Jurkat, Clone E6-1 (cell line): ENCODE results near the gene PLA2G4E.

Experiments used
- DNase-seq: peaks from one replicate; pipeline ENCODE4 v3.0.0-alpha.2; 2011; ENCODE audit warnings: low read depth, low spot score
- H3K4me3 ChIP-seq: 2 replicates; pipeline ENCODE4 v1.5.1; 2011; ENCODE audit warnings: mild to moderate bottlenecking, low read length, control low read depth, moderate library complexity

The PLA2G4E gene

GRCh38 chr15:41932101-41932500 lies 88.7 kb downstream of the PLA2G4E start:
- DNase-seq, result no peak

More at GRCh38 chr15:41932101-41932500, 88.7 kb downstream of the PLA2G4E start:
- no peak overlapping the region for H3K4me3 ChIP-seq
